Measurements from ENCODE around the gene SLC35D3. TPM values are rescaled to one million over a fixed set of nuclear protein-coding genes. Genes with fewer than 3 reads are reported as not detected.
A peak's percentile ranks its signal among the peaks of the same experiment; 100 is the strongest.

SLC35D3 gene
- total RNA-seq, 1 experiment from 2014 or later: not detected

DNA sequence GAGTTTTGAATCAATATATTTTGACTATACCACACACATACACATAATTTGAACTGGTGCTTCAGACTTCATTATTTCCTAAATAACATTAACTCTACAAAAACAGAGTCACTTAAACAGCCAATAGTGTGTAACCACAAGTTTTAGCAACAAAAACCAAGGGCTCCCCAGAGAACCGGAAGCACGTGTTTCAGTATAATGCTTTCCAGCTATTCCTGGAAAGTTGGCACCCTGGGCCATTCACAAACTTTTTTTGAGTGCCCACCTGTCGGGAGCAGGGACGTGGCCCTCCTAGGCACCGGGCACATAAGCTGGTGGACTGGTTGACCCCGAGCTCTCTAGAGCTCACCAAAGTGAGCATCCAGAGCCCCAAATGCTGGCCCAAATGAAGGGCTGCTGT lies 1.9 kb upstream of the SLC35D3 start:
- H3K79me2 ChIP-seq (ENCODE audit: low read depth): no peaks in the 10 kb centered on the region
- peaks cover 15% of the 10 kb centered on the region for H3F3A ChIP-seq (ENCODE audit: insufficient read depth, low read depth)
- no peaks in the 10 kb centered on the region for H3K36me3 ChIP-seq (ENCODE audit: low read depth)
- no peaks in the 10 kb centered on the region for H3K27me3 ChIP-seq (ENCODE audit: insufficient read depth, low read depth)
- no peaks in the 10 kb centered on the region for H4K20me1 ChIP-seq (ENCODE audit: insufficient read depth)
- no peak overlapping the region for H3K27ac ChIP-seq
- DNase-seq: no peak
- intact Hi-C loops (cut with micrococcal nuclease; ENCODE audit: unreplicated experiment): no loop called here
- H3K4me3 ChIP-seq: no peak overlapping the region
- H3K4me1 ChIP-seq (replicated peaks; ENCODE audit: insufficient read depth): no peaks in the 10 kb centered on the region
- no peak overlapping the region for H3K4me2 ChIP-seq
- ChIA-PET POLR2A (ENCODE audit: unreplicated experiment) (interaction anchor here (0.6 kb wide), 2 partner anchors 17 to 150 kb away, joined by 3 read pairs; no protein-coding TSS in a partner anchor), CTCF (interaction anchor here (0.7 kb wide), 1 partner anchor 275 kb away, joined by 3 read pairs; no protein-coding TSS in a partner anchor)
- H3K9me2 ChIP-seq (ENCODE audit: insufficient read depth): no peaks in the 10 kb centered on the region
- BruUV-seq (replicated peaks): no TSS peak
- no peaks in the 10 kb centered on the region for H3K9me3 ChIP-seq (ENCODE audit: insufficient read depth, low read depth)
- no peak overlapping the region for H2AFZ ChIP-seq
- no peak for TF ChIP-seq EZH2 (IDR thresholded peaks at IDR 0.05; ENCODE audit: low read depth)
- TF ChIP-seq, protein P1, sequence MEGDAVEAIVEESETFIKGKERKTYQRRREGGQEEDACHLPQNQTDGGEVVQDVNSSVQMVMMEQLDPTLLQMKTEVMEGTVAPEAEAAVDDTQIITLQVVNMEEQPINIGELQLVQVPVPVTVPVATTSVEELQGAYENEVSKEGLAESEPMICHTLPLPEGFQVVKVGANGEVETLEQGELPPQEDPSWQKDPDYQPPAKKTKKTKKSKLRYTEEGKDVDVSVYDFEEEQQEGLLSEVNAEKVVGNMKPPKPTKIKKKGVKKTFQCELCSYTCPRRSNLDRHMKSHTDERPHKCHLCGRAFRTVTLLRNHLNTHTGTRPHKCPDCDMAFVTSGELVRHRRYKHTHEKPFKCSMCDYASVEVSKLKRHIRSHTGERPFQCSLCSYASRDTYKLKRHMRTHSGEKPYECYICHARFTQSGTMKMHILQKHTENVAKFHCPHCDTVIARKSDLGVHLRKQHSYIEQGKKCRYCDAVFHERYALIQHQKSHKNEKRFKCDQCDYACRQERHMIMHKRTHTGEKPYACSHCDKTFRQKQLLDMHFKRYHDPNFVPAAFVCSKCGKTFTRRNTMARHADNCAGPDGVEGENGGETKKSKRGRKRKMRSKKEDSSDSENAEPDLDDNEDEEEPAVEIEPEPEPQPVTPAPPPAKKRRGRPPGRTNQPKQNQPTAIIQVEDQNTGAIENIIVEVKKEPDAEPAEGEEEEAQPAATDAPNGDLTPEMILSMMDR (conservative IDR thresholded peaks at IDR 0.05): no peak

DNA sequence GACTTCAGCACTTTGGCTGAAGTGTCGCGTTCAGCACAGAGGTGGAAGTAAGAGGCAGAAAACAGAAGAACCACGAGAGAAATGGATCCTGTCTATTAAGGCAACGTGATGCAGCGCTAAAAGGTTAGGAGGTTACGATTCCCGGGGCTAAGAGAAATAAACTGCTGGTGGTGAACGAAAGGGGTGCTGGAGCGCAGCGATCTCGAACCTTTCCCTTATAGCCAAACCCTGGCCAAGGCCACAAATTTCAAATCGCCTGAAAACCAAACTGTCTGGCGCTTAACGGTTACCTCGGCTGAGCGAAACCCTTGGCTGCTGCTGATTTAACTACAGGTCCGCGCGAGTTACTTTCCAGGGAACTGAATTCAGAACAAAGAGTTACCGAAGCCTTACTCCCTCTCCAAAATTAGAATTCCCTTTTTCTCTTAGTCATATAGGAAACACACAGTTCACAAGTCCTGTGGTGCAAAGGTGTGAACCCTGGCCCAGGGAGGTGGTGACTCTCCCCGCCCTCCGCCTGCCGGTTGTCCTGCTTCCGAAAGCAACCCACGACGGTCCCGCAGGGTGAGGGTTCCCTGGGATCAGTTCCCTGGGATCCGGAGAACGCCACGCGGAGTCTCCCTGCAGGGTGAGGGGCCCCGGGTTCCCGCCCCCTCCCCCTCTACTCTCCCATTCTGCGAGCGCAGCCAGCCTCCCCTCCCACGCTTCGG lies 1.3 kb upstream of the SLC35D3 start:
- Histone ChIP-seq H3K4me1 (replicated peaks; ENCODE audit: insufficient read depth) (no peaks in the 10 kb centered on the region), H3K4me3 (0 out of 2 replicates have a peak overlapping the region, but pooled peaks have one; percentile 28), H3K27me3 (ENCODE audit: insufficient read depth, low read depth) (no peaks in the 10 kb centered on the region), H3K36me3 (ENCODE audit: low read depth) (no peaks in the 10 kb centered on the region), H2AFZ (peak overlapping the region; percentile 28; the same call in 1 of the 2 replicates), H4K20me1 (ENCODE audit: insufficient read depth) (no peaks in the 10 kb centered on the region), H3K9me2 (ENCODE audit: insufficient read depth) (no peaks in the 10 kb centered on the region), H3K79me2 (ENCODE audit: low read depth) (no peaks in the 10 kb centered on the region), H3F3A (ENCODE audit: insufficient read depth, low read depth) (peaks cover 15% of the 10 kb centered on the region), H3K4me2 (peak overlapping the region; percentile 46; the same call in 1 of the 2 replicates), H3K9me3 (ENCODE audit: insufficient read depth, low read depth) (no peaks in the 10 kb centered on the region), H3K27ac (no peak overlapping the region)
- TF ChIP-seq, protein P1 (conservative IDR thresholded peaks at IDR 0.05): no peak
- TF ChIP-seq EZH2 (IDR thresholded peaks at IDR 0.05; ENCODE audit: low read depth): no peak
- intact Hi-C loops (cut with micrococcal nuclease; ENCODE audit: unreplicated experiment): no loop called here
- no peak for DNase-seq
- no TSS peak for BruUV-seq (replicated peaks)
- ChIA-PET CTCF (no interaction called here), POLR2A (ENCODE audit: unreplicated experiment) (no interaction called here)

DNA sequence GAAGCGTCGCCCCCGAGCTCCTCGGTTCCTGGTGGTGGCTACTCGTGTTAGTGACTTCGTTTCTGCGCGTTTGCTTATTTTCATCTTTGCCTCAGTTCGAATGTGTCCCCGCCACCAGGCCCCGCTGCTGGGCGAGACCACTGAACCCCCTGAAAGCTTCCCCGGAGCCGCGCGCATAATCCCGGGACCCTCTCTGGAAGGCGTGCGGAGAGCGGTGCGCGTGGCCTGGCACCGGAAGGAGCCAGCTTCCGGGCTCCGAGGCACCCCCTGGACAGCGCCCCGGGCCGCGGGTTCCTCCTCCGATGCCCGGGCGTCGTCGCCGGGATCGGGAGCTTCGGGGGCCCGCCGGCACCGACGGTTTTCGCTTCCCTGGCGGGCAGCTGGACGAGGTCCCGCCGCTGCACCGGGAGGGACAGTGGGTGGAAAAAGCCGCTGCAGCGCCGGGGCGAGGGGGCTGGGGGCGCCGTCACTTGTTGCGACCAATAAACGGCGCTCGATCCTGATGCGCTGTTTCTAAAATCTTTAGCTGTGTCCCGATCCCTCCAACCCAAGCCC lies 643 bp upstream of the SLC35D3 start:
- Histone ChIP-seq H3K9me2 (ENCODE audit: insufficient read depth) (no peaks in the 10 kb centered on the region), H3K4me1 (replicated peaks; ENCODE audit: insufficient read depth) (no peaks in the 10 kb centered on the region), H3K4me2 (peak overlapping the region; percentile 46), H4K20me1 (ENCODE audit: insufficient read depth) (no peaks in the 10 kb centered on the region), H3K4me3 (peak overlapping the region; percentile 28; the same call in 1 of the 2 replicates), H3K9me3 (ENCODE audit: insufficient read depth, low read depth) (no peaks in the 10 kb centered on the region), H3K27ac (no peak overlapping the region), H3K36me3 (ENCODE audit: low read depth) (no peaks in the 10 kb centered on the region), H3K27me3 (ENCODE audit: insufficient read depth, low read depth) (no peaks in the 10 kb centered on the region), H3F3A (ENCODE audit: insufficient read depth, low read depth) (peaks cover 15% of the 10 kb centered on the region), H3K79me2 (ENCODE audit: low read depth) (no peaks in the 10 kb centered on the region), H2AFZ (peak overlapping the region; percentile 28; the same call in 1 of the 2 replicates)
- CTCF ChIA-PET: no interaction called here
- no peak for DNase-seq
- no TSS peak for BruUV-seq (replicated peaks)
- TF ChIP-seq, protein P1 (conservative IDR thresholded peaks at IDR 0.05): no peak
- TF ChIP-seq EZH2 (IDR thresholded peaks at IDR 0.05; ENCODE audit: low read depth): no peak
- POLR2A ChIA-PET (ENCODE audit: unreplicated experiment): no interaction called here
- intact Hi-C loops (cut with micrococcal nuclease; ENCODE audit: unreplicated experiment): no loop called here
